ENCODE measurements around the gene CNST.

GRCh38 chr1:246698466-246699094 is 132.3 kb downstream of the CNST start:
- no peak for TF ChIP-seq CTCF (IDR thresholded peaks at IDR 0.05; ENCODE audit: low read depth, low read length)
- no peak for TF ChIP-seq EZH2phosphoT487 (IDR thresholded peaks at IDR 0.05; ENCODE audit: low read depth)
